H9 (cell line): ENCODE measurements around the gene IFFO2. TPM values are rescaled to one million over a fixed set of nuclear protein-coding genes. Genes with fewer than 3 reads are reported as not detected.

Experiments
- DNase-seq: peaks from one replicate; pipeline ENCODE4 v3.0.0-alpha.2; 2017
- H2AFZ ChIP-seq: one replicate; pipeline ENCODE4 v1.6.1; 2013; ENCODE audit warnings: mild to moderate bottlenecking, low read length, control low read depth, moderate library complexity
- H2AK5ac ChIP-seq: 2 replicates; pipeline ENCODE4 v1.6.1; 2013; ENCODE audit warnings: low read length, control low read depth, mixed read lengths; ENCODE audit not compliant: insufficient read length
- H2BK120ac ChIP-seq: one replicate; pipeline ENCODE4 v1.6.1; 2013; ENCODE audit warnings: low read depth, mild to moderate bottlenecking, low read length, control low read depth, inconsistent platforms; ENCODE audit not compliant: poor library complexity, severe bottlenecking
- H2BK12ac ChIP-seq: 2 replicates; pipeline ENCODE4 v1.6.1; 2013; ENCODE audit warnings: low read length, control low read depth, mixed read lengths, low read depth; ENCODE audit not compliant: insufficient read length
- H2BK15ac ChIP-seq: 2 replicates; pipeline ENCODE4 v1.6.1; 2013; ENCODE audit warnings: low read depth, low read length, control low read depth
- H2BK20ac ChIP-seq: one replicate; pipeline ENCODE4 v1.6.1; 2013; ENCODE audit warnings: low read depth, mild to moderate bottlenecking, low read length, control low read depth, inconsistent platforms; ENCODE audit not compliant: poor library complexity, severe bottlenecking
- H2BK5ac ChIP-seq: 2 replicates; pipeline ENCODE4 v1.6.1; 2013; ENCODE audit warnings: low read length, control low read depth, mixed read lengths; ENCODE audit not compliant: insufficient read length
- H3K14ac ChIP-seq: 2 replicates; pipeline ENCODE4 v1.6.1; 2013; ENCODE audit warnings: low read length, control low read depth; ENCODE audit not compliant: insufficient read depth
- H3K18ac ChIP-seq: 2 replicates; pipeline ENCODE4 v1.6.1; 2013; ENCODE audit warnings: low read depth, mild to moderate bottlenecking, mixed read lengths, low read length, control low read depth; ENCODE audit not compliant: insufficient read length
- H3K23ac ChIP-seq: 2 replicates; pipeline ENCODE4 v1.6.1; 2013; ENCODE audit warnings: low read length, control low read depth, mixed read lengths, low read depth; ENCODE audit not compliant: insufficient read length
- H3K23me2 ChIP-seq: 2 replicates; pipeline ENCODE4 v1.6.1; 2013; ENCODE audit warnings: low read depth, mild to moderate bottlenecking, mixed read lengths, low read length, control low read depth; ENCODE audit not compliant: insufficient read length, poor library complexity, severe bottlenecking
- H3K27ac ChIP-seq: 2 replicates; pipeline ENCODE4 v1.5.1; 2013; ENCODE audit warnings: low read length, control low read depth, mixed read lengths, low read depth; ENCODE audit not compliant: insufficient read length
- H3K27me3 ChIP-seq: 2 replicates; pipeline ENCODE4 v1.6.1; 2013; ENCODE audit warnings: low read length, control low read depth, inconsistent platforms; ENCODE audit not compliant: insufficient read depth
- H3K4ac ChIP-seq: 2 replicates; pipeline ENCODE4 v1.6.1; 2013; ENCODE audit warnings: low read depth, mild to moderate bottlenecking, control low read depth, inconsistent platforms, low read length, moderate library complexity
- H3K4me1 ChIP-seq: 2 replicates; pipeline ENCODE4 v1.6.1; 2013; ENCODE audit warnings: low read length, control low read depth, inconsistent platforms; ENCODE audit not compliant: insufficient read depth
- H3K4me2 ChIP-seq: 2 replicates; pipeline ENCODE4 v1.6.1; 2013; ENCODE audit warnings: low read length, control low read depth, mixed read lengths; ENCODE audit not compliant: insufficient read length, insufficient read depth
- H3K56ac ChIP-seq: 2 replicates; pipeline ENCODE4 v1.6.1; 2013; ENCODE audit warnings: low read depth, mild to moderate bottlenecking, mixed read lengths, low read length, control low read depth; ENCODE audit not compliant: insufficient read length
- H3K79me1 ChIP-seq: 2 replicates; pipeline ENCODE4 v1.6.1; 2013; ENCODE audit warnings: low read depth, mild to moderate bottlenecking, moderate library complexity, low read length, control low read depth, inconsistent platforms; ENCODE audit not compliant: insufficient read depth, poor library complexity, severe bottlenecking
- H3K79me2 ChIP-seq: 2 replicates; pipeline ENCODE4 v1.6.1; 2013; ENCODE audit warnings: low read length, control low read depth, inconsistent platforms; ENCODE audit not compliant: insufficient read depth
- H3K9ac ChIP-seq: 2 replicates; pipeline ENCODE4 v1.6.1; 2013; ENCODE audit warnings: low read length, control low read depth, mixed read lengths; ENCODE audit not compliant: insufficient read length; ENCODE audit errors: extremely low read depth
- H3K9me3 ChIP-seq: one replicate; pipeline ENCODE4 v1.6.1; 2013; ENCODE audit warnings: low read depth, low read length, inconsistent platforms; ENCODE audit not compliant: control insufficient read depth
- H3T11ph ChIP-seq: one replicate; pipeline ENCODE4 v1.6.1; 2013; ENCODE audit warnings: mild to moderate bottlenecking, low read length, control low read depth, inconsistent platforms
- H4K20me1 ChIP-seq: one replicate; pipeline ENCODE4 v1.6.1; 2013; ENCODE audit not compliant: control insufficient read depth, insufficient read length, insufficient read depth
- H4K5ac ChIP-seq: 2 replicates; pipeline ENCODE4 v1.6.1; 2013; ENCODE audit warnings: low read depth, mild to moderate bottlenecking, mixed read lengths, low read length, control low read depth; ENCODE audit not compliant: insufficient read length
- H4K8ac ChIP-seq: replicated peaks from 2 replicates; pipeline ENCODE4 v1.6.1; 2013; ENCODE audit warnings: low read length, control low read depth, mixed read lengths, low read depth; ENCODE audit not compliant: insufficient read length
- H4K91ac ChIP-seq: 2 replicates; pipeline ENCODE4 v1.6.1; 2013; ENCODE audit warnings: low read depth, mild to moderate bottlenecking, moderate library complexity, mixed read lengths, low read length, control low read depth; ENCODE audit not compliant: insufficient read length
- H3K27ac Mint-ChIP-seq, 3 experiments: 2 replicates in 2 of 3; 3 replicates in 1 of 3; pipeline ENCODE4 v1.8.0; 2020 to 2021; ENCODE audit warnings: mixed read lengths in 3 of 3, mild to moderate bottlenecking in 1 of 3, moderate library complexity in 1 of 3
- H3K27me3 Mint-ChIP-seq: 2 replicates; pipeline ENCODE4 v1.8.0; 2021; ENCODE audit warnings: low read depth, mild to moderate bottlenecking, moderate library complexity, mixed read lengths
- H3K36me3 Mint-ChIP-seq, 3 experiments: 2 replicates in 2 of 3; 3 replicates in 1 of 3; pipeline ENCODE4 v1.8.0; 2020 to 2021; ENCODE audit warnings: low read depth in 3 of 3, mixed read lengths in 3 of 3; ENCODE audit not compliant: insufficient read depth in 1 of 3
- H3K4me1 Mint-ChIP-seq, 2 experiments: 2 replicates each; pipeline ENCODE4 v1.8.0; 2020; ENCODE audit warnings: mixed read lengths in 2 of 2
- H3K4me3 Mint-ChIP-seq, 2 experiments: 2 replicates in 1 of 2; 3 replicates in 1 of 2; pipeline ENCODE4 v1.8.0; 2020 to 2021; ENCODE audit warnings: mild to moderate bottlenecking in 2 of 2, mixed read lengths in 2 of 2, moderate library complexity in 1 of 2
- H3K9me3 Mint-ChIP-seq, 2 experiments: 2 replicates in 1 of 2; 3 replicates in 1 of 2; pipeline ENCODE4 v1.8.0; 2020; ENCODE audit warnings: mild to moderate bottlenecking in 2 of 2, mixed read lengths in 2 of 2, moderate library complexity in 1 of 2
- WGBS: extraction: QIAGEN DNeasy Blood & Tissue Kit; methylation state at CpG from one replicate; pipeline ENCODE4 v1.1.7; 2013; ENCODE audit warnings: missing lambda C conversion rate, low lambda C conversion rate, mixed read lengths; ENCODE audit not compliant: insufficient read length; ENCODE audit errors: extremely low coverage; 5-methylcytosine and 5-hydroxymethylcytosine counted together
- total RNA-seq: library from RNA; stranded (reverse); gene quantifications from 2 replicates; pipeline ENCODE4 v1.2.1, GENCODE V29; 2021
- TF ChIP-seq, protein P1 (sequence below): fragments of 200-600 bp; sonication (generic); conservative IDR thresholded peaks from 3 replicates; pipeline ENCODE4 v1.8.0; 2021; ENCODE audit warnings: antibody characterized with exemption, mild to moderate bottlenecking

The IFFO2 gene
- total RNA-seq, 1 experiment from 2014 or later: 3.6 TPM

DNA sequence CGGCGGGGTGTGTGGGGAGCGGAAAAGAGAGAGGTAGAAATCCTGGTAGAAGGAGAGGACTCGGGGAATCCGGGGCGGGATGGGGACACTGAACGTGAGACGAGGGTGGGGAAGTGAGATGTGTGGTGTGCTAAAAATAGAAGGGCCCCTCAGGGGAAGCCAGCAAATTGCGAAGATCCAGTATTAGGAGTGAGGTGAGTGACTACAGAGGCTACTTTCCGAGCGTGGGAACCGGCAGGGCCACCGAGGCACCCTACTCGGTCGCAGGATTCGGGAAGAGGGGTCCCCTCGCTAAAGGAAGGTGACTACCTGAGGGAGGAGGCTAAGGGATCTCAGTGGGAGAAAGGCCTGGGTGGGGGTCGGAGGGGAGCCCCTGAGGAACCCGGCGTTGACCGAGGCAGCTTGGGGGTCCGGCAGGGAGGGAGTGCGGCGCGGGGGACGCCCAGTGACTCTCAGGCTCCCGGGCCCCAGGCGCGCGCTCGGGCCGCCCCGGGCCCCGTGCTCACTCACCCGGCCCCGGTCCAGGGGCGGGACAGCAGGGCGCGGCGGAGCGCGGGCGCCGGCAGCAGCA, 54.4 kb downstream of the IFFO2 start:
- Histone ChIP-seq H3K79me2 (no peaks in the 10 kb centered on the region), H3K27ac (no peak overlapping the region), H3K4me1 (no peaks in the 10 kb centered on the region), H2BK120ac (no peak overlapping the region), H3T11ph (no peak overlapping the region), H3K9ac (peak overlapping the region; percentile 30), H3K18ac (no peak overlapping the region), H2BK5ac (no peak overlapping the region), H3K27me3 (no peaks in the 10 kb centered on the region), H3K4ac (no peak overlapping the region), H3K23me2 (peaks cover 4% of the 10 kb centered on the region), H3K14ac (0 out of 2 replicates have a peak overlapping the region, but pooled peaks have one; percentile 30), H3K23ac (no peak overlapping the region), H3K79me1 (no peaks in the 10 kb centered on the region), H2AK5ac (no peak overlapping the region), H2BK20ac (no peak overlapping the region), H2BK15ac (no peak overlapping the region), H3K4me2 (peak overlapping the region; percentile 61), H4K5ac (no peak overlapping the region), H4K91ac (no peak overlapping the region), H3K56ac (no peak overlapping the region), H4K20me1 (no peaks in the 10 kb centered on the region), H4K8ac (no peak overlapping the region), H2BK12ac (no peak overlapping the region), H3K9me3 (no peaks in the 10 kb centered on the region), H2AFZ (no peak overlapping the region)
- no peak for DNase-seq
- Mint-ChIP-seq H3K36me3 (peaks cover 0 to 2% (median 0%) of the 10 kb centered on the region in 3 experiments; a peak in 4 of 7 replicates), H3K27ac (peak overlapping the region; percentile 86 to 98 (median 89)), H3K4me3 (peak overlapping the region; percentile 95 to 99), H3K4me1 (peaks cover 12 to 16% of the 10 kb centered on the region in 2 experiments), H3K9me3 (no peaks in the 10 kb centered on the region), H3K27me3 (peaks cover 8% of the 10 kb centered on the region)
- TF ChIP-seq, protein P1, sequence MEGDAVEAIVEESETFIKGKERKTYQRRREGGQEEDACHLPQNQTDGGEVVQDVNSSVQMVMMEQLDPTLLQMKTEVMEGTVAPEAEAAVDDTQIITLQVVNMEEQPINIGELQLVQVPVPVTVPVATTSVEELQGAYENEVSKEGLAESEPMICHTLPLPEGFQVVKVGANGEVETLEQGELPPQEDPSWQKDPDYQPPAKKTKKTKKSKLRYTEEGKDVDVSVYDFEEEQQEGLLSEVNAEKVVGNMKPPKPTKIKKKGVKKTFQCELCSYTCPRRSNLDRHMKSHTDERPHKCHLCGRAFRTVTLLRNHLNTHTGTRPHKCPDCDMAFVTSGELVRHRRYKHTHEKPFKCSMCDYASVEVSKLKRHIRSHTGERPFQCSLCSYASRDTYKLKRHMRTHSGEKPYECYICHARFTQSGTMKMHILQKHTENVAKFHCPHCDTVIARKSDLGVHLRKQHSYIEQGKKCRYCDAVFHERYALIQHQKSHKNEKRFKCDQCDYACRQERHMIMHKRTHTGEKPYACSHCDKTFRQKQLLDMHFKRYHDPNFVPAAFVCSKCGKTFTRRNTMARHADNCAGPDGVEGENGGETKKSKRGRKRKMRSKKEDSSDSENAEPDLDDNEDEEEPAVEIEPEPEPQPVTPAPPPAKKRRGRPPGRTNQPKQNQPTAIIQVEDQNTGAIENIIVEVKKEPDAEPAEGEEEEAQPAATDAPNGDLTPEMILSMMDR: no peak
- WGBS: no CpG with 5 or more reads among the region's 44 CpGs
